Skin epidermis (tissue), 12 donors: ENCODE measurements around the gene CAPN10.
"Not testable (repeated sequence)": the region's sequence is repeated elsewhere in the genome, so short reads cannot be mapped to it uniquely, and the experiment has no call there.

Source experiments
- H3K27ac ChIP-seq, 21 experiments: fragments of 200-600 bp; sonication (generic) in 11 of 21; one replicate each; pipeline ENCODE4 v1.5.0; 2020; ENCODE audit warnings: mild to moderate bottlenecking in 3 of 21, inconsistent platforms in 2 of 21, moderate library complexity in 2 of 21
- H3K4me3 ChIP-seq, 7 experiments: fragments of 200-600 bp; sonication (generic) in 2 of 7; one replicate each; pipeline ENCODE4 v1.5.0; 2020; ENCODE audit warnings: inconsistent platforms in 2 of 7, mild to moderate bottlenecking in 2 of 7, moderate library complexity in 1 of 7

CAPN10 gene

GRCh38 chr2:240615820-240616547 is 29.4 kb downstream of the CAPN10 start:
- H3K4me3 ChIP-seq, result no peak overlapping the region
- H3K27ac ChIP-seq, result no peak overlapping the region

- H3K27ac ChIP-seq, H3K4me3 ChIP-seq: not testable (repeated sequence)
Measured at GRCh38 chr2:240616860-240617666, 30.5 kb downstream of the CAPN10 start.

GRCh38 chr2:240618776-240619175 is 32.2 kb downstream of the CAPN10 start:
- Histone ChIP-seq H3K27ac (no peak overlapping the region), H3K4me3 (no peak overlapping the region)

GRCh38 chr2:240619506-240620148 is 33.1 kb downstream of the CAPN10 start:
- Histone ChIP-seq H3K27ac (no peak overlapping the region), H3K4me3 (no peak overlapping the region)

- Histone ChIP-seq H3K27ac (no peak overlapping the region), H3K4me3 (no peak overlapping the region)
Measured at GRCh38 chr2:240620149-240620731, 33.7 kb downstream of the CAPN10 start.

GRCh38 chr2:240620859-240621258 is 34.3 kb downstream of the CAPN10 start:
- Histone ChIP-seq H3K4me3 (no peak overlapping the region), H3K27ac (peak overlapping the region in 5 of 21 experiments; percentile 33 to 76 (median 59))

- no peak overlapping the region for H3K4me3 ChIP-seq
- H3K27ac ChIP-seq, result peak overlapping the region in 6 of 21 experiments; percentile 8 to 76 (median 47)
Measured at GRCh38 chr2:240622060-240622411, 35.5 kb downstream of the CAPN10 start.

GRCh38 chr2:240622531-240623235 is 36.1 kb downstream of the CAPN10 start:
- Histone ChIP-seq H3K4me3 (no peak overlapping the region), H3K27ac (peak overlapping the region in 3 of 21 experiments; percentile 25 to 76 (median 70))

- peak overlapping the region in 1 of 21 experiments; percentile 73 for H3K27ac ChIP-seq
- H3K4me3 ChIP-seq, result no peak overlapping the region
Measured at GRCh38 chr2:240623531-240624010, 37.0 kb downstream of the CAPN10 start.

GRCh38 chr2:240624011-240624949 is 37.7 kb downstream of the CAPN10 start:
- no peak overlapping the region for H3K4me3 ChIP-seq
- H3K27ac ChIP-seq, result peak overlapping the region in 5 of 21 experiments; percentile 3 to 73 (median 37)

- H3K27ac ChIP-seq, result peak within 1 kb of the TSS in 10 of 21 experiments; percentile 3 to 73 (median 42)
Measured at GRCh38 chr2:240624950-240625621, 38.6 kb downstream of the CAPN10 start, which contains the start of gene GPR35. TSS of gene GPR35 (plus strand) at chr2:240625480. CDS start at chr2:240629953, 4,473 bp downstream.

GRCh38 chr2:240626531-240627300 is 40.2 kb downstream of the CAPN10 start:
- H3K27ac ChIP-seq, result peak overlapping the region in 3 of 21 experiments; percentile 30 to 66 (median 44)

More at GRCh38 chr2:240624950-240625621, 38.6 kb downstream of the CAPN10 start, which contains the start of gene GPR35:
- H3K4me3 ChIP-seq, result no peak within 1 kb of the TSS

GRCh38 chr2:240627736-240628506 is 41.4 kb downstream of the CAPN10 start:
- H3K4me3 ChIP-seq, result no peak overlapping the region
- no peak overlapping the region for H3K27ac ChIP-seq

More at GRCh38 chr2:240626531-240627300, 40.2 kb downstream of the CAPN10 start:
- no peak overlapping the region for H3K4me3 ChIP-seq

GRCh38 chr2:240628507-240628807 is 41.9 kb downstream of the CAPN10 start:
- H3K27ac ChIP-seq, result no peak overlapping the region
- H3K4me3 ChIP-seq, result no peak overlapping the region

GRCh38 chr2:240628808-240629618 is 42.5 kb downstream of the CAPN10 start:
- no peak overlapping the region for H3K27ac ChIP-seq
- H3K4me3 ChIP-seq, result no peak overlapping the region
